ENCODE measurements around the gene GABBR2. TPM values are rescaled to one million over a fixed set of nuclear protein-coding genes. Genes with fewer than 3 reads are reported as not detected.

The GABBR2 gene
- total RNA-seq, 1 donor = 0.27 TPM

DNA sequence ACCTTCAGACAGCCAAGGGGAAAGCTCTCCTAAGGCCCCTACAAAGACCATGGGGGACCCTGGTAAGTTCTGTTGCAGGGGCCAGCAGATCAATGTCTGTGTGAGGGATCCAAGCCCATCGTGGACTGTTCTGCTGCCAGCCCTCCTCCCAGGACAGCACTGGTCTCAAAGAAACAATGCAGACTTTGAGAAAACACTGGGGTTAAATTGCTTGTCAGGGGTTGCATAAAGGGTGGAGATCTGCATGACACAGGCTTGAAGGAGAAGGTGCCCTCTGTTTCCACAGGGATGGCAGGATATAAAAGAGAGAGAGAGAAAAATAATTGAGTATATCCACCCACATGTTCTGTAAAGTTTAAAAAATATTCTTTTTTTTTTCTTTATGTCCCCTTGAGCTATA, 295.7 kb downstream of the GABBR2 start:
- TF ChIP-seq, protein P1, sequence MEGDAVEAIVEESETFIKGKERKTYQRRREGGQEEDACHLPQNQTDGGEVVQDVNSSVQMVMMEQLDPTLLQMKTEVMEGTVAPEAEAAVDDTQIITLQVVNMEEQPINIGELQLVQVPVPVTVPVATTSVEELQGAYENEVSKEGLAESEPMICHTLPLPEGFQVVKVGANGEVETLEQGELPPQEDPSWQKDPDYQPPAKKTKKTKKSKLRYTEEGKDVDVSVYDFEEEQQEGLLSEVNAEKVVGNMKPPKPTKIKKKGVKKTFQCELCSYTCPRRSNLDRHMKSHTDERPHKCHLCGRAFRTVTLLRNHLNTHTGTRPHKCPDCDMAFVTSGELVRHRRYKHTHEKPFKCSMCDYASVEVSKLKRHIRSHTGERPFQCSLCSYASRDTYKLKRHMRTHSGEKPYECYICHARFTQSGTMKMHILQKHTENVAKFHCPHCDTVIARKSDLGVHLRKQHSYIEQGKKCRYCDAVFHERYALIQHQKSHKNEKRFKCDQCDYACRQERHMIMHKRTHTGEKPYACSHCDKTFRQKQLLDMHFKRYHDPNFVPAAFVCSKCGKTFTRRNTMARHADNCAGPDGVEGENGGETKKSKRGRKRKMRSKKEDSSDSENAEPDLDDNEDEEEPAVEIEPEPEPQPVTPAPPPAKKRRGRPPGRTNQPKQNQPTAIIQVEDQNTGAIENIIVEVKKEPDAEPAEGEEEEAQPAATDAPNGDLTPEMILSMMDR (IDR thresholded peaks at IDR 0.05; ENCODE audit: insufficient read depth, low read length) = no peak
- H3K4me3 ChIP-seq (ENCODE audit: low read depth, low read length) = no peak overlapping the region
- DNase-seq (ENCODE audit: low read depth) = no peak

DNA sequence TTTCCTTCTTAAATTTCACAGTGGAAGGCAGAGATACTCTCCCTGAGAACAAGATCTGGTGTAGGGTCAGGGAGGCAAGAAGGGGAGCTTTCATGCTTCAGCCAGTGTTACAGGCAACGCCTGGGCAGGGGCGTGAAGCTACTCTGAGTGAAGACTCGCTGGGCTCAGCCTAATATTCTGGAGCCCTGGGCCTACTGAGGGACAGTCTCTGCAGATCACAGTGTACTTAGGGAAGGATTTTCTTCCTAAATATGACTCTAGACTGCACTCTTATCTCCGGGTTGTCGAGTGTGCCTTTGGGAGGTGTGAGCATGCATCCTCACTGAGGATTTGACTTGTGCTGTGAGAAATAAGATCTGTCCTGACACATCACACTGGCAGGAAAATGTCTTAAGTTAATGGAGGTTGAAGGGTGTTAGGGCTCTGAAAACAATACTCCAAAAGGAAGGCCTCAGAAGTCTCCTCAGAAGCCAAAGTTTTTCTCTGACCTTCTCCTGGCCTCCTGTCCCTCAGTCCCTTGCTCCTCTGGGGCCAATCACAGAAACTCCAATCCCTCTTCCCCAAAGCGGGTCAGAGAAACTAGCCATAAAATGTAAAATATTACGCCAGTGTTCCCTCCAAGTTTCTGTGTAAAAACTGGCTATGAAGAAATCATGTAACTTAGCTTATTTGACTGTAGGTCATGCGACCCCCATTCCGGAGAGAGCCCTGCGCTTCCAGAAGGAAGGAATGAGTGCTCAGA, 296.5 kb downstream of the GABBR2 start:
- TF ChIP-seq, protein P1 (IDR thresholded peaks at IDR 0.05; ENCODE audit: insufficient read depth, low read length) = no peak
- DNase-seq (ENCODE audit: low read depth) = no peak

DNA sequence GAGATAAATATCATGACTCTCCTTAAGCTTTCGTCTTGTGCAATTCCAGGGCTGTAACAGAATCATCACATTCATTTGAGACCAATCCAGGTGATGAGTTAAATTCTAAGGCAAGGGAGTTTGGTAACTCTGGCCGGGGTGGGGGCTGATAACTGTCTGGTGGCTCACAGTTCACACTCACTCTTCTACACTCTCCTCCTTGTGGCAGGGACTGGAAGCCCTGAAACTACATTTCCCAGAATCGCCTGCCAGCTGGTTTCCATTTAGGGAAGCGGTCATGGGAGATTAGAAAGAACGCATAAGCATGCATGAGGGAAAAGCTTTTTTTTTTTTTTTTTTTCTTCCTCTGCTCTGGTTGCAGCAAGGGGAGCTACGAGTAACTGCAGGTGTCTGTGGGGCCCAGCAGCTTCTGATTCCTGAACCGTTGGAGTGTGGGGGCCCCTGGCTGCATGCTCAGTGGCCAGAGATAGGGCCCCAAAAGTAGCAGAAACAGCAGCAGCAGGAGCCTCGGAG, 298.5 kb downstream of the GABBR2 start:
- TF ChIP-seq, protein P1 (IDR thresholded peaks at IDR 0.05; ENCODE audit: insufficient read depth, low read length) = peak; percentile 76
- peak; percentile 90 for DNase-seq (ENCODE audit: low read depth)
- no peak overlapping the region for H3K4me3 ChIP-seq (ENCODE audit: low read depth, low read length)

More for the DNA sequence above, 296.5 kb downstream of the GABBR2 start:
- H3K4me3 ChIP-seq (ENCODE audit: low read depth, low read length) = no peak overlapping the region

DNA sequence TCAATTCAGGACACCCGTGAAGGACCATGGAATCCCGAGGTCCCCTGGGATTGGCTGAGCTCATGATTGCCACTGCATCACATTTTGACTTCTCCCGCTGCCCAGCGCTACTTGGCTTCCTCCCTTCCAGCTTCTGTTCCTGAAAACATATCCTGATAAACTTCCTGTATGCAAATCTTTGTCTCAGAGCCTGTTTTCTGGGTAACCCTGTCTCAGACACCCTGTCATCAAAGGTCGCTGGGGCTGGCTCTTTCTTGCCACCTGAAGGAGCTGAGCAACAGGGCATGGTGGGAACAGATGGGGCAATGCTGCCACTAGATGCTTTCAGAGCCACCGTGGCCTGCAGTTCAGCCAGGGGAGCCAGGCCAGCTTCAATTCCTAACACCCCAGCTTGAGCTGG, 299.0 kb downstream of the GABBR2 start:
- no peak for DNase-seq (ENCODE audit: low read depth)
- H3K4me3 ChIP-seq (ENCODE audit: low read depth, low read length) = no peak overlapping the region
- TF ChIP-seq, protein P1 (IDR thresholded peaks at IDR 0.05; ENCODE audit: insufficient read depth, low read length) = no peak

DNA sequence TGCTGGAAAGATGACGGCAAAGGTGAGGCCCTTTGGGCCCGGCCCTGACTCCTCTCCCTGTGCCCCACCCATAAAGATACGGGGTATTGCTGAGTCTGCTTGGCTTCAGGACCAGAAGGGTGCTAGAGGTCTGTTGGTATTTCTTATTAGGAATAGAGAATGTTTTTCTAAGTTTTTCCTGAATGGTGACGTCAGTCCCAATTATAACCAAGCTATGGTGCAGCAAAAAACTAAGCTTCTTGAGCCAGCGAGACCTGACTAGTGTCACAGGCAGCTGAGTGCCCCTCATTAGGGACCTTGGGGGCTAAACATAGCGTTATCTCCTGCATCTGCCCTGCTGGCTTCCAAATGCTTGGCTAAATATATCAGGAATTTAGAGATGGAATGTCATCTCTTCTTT, 302.3 kb downstream of the GABBR2 start:
- no peak for DNase-seq (ENCODE audit: low read depth)
- TF ChIP-seq, protein P1 (IDR thresholded peaks at IDR 0.05; ENCODE audit: insufficient read depth, low read length) = no peak

DNA sequence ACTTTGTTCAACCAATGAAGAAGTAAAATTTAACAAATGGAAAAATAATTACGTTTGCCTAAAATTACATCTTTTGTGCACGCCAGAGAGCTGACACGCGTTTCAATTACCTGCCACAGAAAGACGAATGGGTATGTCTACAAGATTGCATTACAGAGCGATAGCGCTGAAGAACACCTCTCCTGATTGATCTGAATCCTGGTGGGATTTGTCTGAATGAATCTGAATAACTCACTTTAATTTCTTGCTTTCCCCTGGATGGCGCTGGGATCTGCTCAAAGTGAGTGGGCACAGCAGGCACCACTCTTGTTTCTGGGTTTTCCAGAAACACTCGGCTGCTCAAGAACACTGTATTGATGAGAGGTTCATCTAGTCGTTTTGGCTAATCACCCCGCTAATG, 304.5 kb downstream of the GABBR2 start:
- no peak for DNase-seq (ENCODE audit: low read depth)
- TF ChIP-seq, protein P1 (IDR thresholded peaks at IDR 0.05; ENCODE audit: insufficient read depth, low read length) = no peak
- H3K4me3 ChIP-seq (ENCODE audit: low read depth, low read length) = no peak overlapping the region

More for the DNA sequence above, 302.3 kb downstream of the GABBR2 start:
- H3K4me3 ChIP-seq (ENCODE audit: low read depth, low read length) = no peak overlapping the region
